Activated CD4-positive, alpha-beta memory T cell treated with anti-CD3 and anti-CD28 coated beads, Interleukin-2, amount 10 ng/mL, durations not matched to agents 7 days and 5 days (primary cell): ENCODE results near the gene AMH. TPM values are rescaled to one million over a fixed set of nuclear protein-coding genes. Genes with fewer than 3 reads are reported as not detected.

Experiments
- CTCF ChIA-PET: fragments of 350-600 bp; sonication (Branson Sonifier 250); formaldehyde crosslinking; loops from one replicate; lab custom pipeline; 2021; ENCODE audit warnings: antibody characterized with exemption, inconsistent platforms; lab: Charles Lee
- POLR2A ChIA-PET: fragments of 350-600 bp; sonication (Branson Sonifier 250); formaldehyde crosslinking; loops from one replicate; lab custom pipeline; 2021; ENCODE audit warnings: antibody characterized with exemption; lab: Charles Lee
- DNase-seq: peaks from one replicate; pipeline ENCODE4 v3.0.0-alpha.2; 2020
- H3K27ac Mint-ChIP-seq: one replicate; pipeline ENCODE4 v1.8.0; 2021; ENCODE audit warnings: mild to moderate bottlenecking, mixed read lengths
- H3K27me3 Mint-ChIP-seq: one replicate; pipeline ENCODE4 v1.8.0; 2021; ENCODE audit warnings: mixed read lengths
- H3K36me3 Mint-ChIP-seq: one replicate; pipeline ENCODE4 v1.8.0; 2021; ENCODE audit warnings: low read depth, mixed read lengths
- H3K4me1 Mint-ChIP-seq: one replicate; pipeline ENCODE4 v1.8.0; 2021; ENCODE audit warnings: mixed read lengths
- H3K4me3 Mint-ChIP-seq: one replicate; pipeline ENCODE4 v1.8.0; 2021; ENCODE audit warnings: mild to moderate bottlenecking, mixed read lengths
- H3K9me3 Mint-ChIP-seq: one replicate; pipeline ENCODE4 v1.8.0; 2021; ENCODE audit warnings: mixed read lengths
- total RNA-seq, 2 experiments: library from RNA; stranded (reverse); gene quantifications; one replicate each; pipeline ENCODE4 v1.2.3, GENCODE V29; 2021

AMH gene
- total RNA-seq, 2 experiments from 2014 or later: 4.6 to 7.6 TPM

DNA sequence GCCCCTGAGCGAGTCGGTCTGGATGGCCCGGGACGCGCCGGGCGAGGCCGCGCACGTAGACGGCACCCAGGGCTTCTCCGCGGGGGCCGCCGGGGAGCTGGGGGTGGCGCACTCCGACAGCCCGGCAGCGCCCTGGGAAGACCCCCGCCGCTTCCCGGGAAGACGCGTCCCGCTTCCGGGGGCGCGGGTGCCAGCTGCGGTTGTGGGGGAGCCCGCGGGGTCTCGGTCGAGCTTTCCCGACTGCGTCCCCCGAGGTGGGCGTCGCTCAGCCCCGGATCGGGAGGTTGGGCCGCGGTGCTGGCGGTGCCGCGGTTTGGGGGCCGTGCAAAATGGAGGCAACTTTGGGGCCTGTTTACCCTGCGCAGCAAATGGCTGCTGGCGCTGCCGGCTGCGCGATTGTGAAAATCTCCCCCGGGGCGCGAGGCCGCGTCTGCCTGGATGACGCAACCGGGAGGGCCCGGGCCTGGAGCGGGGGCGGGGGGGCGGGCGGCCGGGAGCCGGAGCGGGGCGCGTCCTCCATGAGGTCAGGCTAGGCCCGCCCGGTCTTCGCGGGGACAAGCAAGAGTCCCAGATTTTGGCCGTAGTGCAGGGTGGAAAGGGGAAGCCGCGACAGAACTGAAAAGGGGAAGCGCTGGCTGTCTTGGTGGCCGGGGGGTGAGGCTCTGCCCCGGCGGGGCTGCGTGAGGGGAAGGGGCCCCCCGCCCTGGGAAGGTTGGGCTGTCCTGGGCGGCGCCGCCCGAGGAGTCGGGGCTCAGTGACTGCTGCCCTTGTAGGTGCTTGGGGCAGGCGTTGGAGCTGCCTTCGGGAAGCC lies 21.5 kb downstream of the AMH start:
- CTCF ChIA-PET: interaction anchor here (0.9 to 1.8 kb wide), 3 partner anchors 9 to 35 kb away, joined by 4 to 7 read pairs (median 4); partner anchors contain the start of gene PLEKHJ1
- H3K9me3 Mint-ChIP-seq: no peaks in the 10 kb centered on the region

DNA sequence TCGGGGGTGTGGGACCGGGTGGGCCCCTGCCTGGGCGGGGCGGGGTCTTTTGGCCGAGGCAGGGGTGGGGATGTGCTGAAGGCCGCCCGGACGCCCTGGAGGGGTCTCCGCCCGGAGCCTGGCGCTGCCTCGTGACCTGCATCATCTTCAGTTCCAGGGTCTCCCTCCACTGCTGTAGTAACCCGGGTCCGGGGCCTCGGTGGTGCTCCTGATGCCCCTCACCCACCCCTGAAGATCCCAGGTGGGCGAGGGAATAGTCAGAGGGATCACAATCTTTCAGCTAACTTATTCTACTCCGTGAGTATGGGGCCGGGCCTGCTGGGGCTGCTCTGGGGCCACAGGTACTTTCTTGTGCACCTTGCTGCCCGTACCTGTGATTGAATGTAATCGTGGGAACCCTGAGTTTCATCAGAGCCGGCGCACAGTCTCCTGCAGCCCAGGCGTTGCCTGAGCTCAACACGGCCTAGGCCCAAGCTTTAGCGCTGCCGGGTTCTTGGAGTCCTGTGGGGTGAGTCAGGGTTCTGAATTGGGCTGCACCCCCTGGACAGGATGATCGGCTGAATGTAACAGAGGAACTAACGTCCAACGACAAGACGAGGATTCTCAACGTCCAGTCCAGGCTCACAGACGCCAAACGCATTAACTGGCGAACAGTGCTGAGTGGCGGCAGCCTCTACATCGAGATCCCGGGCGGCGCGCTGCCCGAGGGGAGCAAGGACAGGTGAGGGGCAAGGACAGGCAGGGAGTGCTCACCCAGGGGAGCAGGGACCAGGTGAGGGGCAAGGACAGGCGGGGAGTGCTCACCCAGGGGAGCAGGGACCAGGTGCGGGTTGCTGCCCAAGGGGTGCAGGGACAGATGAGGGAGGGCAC lies 22.3 kb downstream of the AMH start:
- Mint-ChIP-seq H3K4me1 (peaks cover 43% of the 10 kb centered on the region), H3K4me3 (peak overlapping the region; percentile 90), H3K27me3 (no peaks in the 10 kb centered on the region), H3K36me3 (peaks cover 38% of the 10 kb centered on the region), H3K9me3 (no peaks in the 10 kb centered on the region), H3K27ac (peak overlapping the region; percentile 92)
- ChIA-PET POLR2A (interaction anchor here (0.8 to 7.8 kb wide), 18 partner anchors 12 to 374 kb away, joined by 3 to 114 read pairs (median 4); partner anchors contain the start of genes AP3D1, JSRP1, LSM7 and SF3A2), CTCF (interaction anchor here (1.2 to 1.8 kb wide), 5 partner anchors 10 to 115 kb away, joined by 3 to 7 read pairs (median 6); partner anchors contain the start of gene PLEKHJ1)
- DNase-seq: no peak

More for the DNA sequence above, 21.5 kb downstream of the AMH start:
- DNase-seq: peak; percentile 72
- Mint-ChIP-seq H3K36me3 (peaks cover 38% of the 10 kb centered on the region), H3K4me1 (peaks cover 45% of the 10 kb centered on the region), H3K27me3 (no peaks in the 10 kb centered on the region), H3K27ac (peak overlapping the region; percentile 92), H3K4me3 (peak overlapping the region; percentile 90)
- POLR2A ChIA-PET: interaction anchor here (0.8 to 7.8 kb wide), 30 partner anchors 9 to 358 kb away, joined by 3 to 114 read pairs (median 4); partner anchors contain the start of genes AMH, AP3D1, GADD45B and JSRP1

DNA sequence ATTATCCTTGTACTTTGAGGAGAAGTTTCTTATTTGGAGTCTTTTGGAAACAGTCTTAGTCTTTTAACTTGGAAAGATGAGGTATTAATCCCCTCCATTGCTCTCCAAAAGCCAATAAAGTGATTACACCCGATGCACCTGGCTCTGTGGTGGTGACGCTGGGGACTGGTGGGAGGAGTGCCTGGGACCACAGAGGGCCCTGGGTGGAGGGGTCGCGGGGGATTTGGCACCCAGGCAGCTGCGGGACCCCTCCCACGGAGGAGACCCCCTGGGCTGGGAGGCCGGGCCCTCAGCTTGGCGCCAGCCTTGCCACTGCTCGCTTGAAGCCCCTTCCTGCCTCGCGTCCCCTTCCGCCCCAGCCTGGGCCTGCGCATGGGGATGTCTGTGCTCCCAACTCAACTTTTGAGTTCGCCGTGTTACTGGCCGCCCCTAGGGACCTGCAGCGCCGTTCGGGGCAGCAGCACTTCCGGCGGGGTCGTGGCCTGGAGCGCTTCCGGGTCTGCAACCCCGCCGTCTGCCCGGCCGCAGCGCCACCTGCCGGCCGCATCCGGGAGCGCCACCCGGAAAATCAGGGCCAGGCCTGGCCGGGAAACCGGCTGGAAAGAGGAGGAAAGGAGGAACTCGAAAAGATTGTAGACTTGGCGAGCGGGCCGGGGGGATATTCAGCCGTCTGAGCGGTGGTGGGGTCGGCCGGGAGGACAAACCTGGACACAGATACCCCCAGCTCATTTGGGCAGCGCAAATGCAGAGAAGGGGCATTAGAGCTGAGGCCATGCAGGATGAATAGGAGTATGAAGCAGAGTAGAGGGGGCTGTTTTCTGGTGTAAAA lies 24.4 kb downstream of the AMH start:
- H3K4me1 Mint-ChIP-seq: peaks cover 38% of the 10 kb centered on the region
- peaks cover 43% of the 10 kb centered on the region for H3K36me3 Mint-ChIP-seq
- H3K27ac Mint-ChIP-seq: peak overlapping the region; percentile 80
- peak; percentile 86 for DNase-seq
- peak overlapping the region; percentile 68 for H3K4me3 Mint-ChIP-seq
- H3K9me3 Mint-ChIP-seq: no peaks in the 10 kb centered on the region
- ChIA-PET POLR2A (interaction anchor here (0.8 to 7.8 kb wide), 8 partner anchors 14 to 203 kb away, joined by 3 to 114 read pairs (median 6); partner anchors contain the start of genes GADD45B, JSRP1, LSM7 and PLEKHJ1), CTCF (interaction anchor here (1.0 to 2.9 kb wide), 14 partner anchors 12 to 338 kb away, joined by 3 to 14 read pairs (median 5); partner anchors contain the start of gene PLEKHJ1)
- H3K27me3 Mint-ChIP-seq: no peaks in the 10 kb centered on the region

DNA sequence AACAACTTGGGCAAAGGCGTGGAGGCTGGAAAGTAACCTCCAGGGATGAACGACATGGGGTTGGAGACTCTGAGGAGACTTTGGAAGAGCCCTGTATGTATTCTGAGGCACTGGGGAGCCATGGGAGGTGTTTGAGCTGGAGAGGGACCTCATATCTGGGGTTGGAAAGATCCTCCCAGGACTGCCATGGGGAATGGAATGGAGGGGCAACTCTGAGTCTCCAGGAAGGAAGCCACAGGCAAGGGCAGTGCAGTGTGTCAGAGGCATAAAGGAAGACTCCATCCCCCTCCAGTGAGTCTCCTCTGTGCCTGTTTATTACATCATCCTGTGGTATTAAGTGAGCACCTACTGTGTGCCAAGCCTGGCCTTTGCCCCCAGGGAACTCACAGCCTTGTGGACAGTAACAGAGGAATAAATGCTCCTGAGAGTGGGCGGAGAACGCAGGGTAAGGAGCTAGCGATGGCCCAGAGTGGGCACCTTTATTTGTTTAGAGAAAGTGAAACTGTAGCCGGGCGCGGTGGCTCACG lies 25.1 kb downstream of the AMH start:
- ChIA-PET CTCF (interaction anchor here (0.5 to 2.9 kb wide), 18 partner anchors 11 to 344 kb away, joined by 3 to 14 read pairs (median 4); partner anchors contain the start of genes DOT1L and PLEKHJ1), POLR2A (interaction anchor here (0.8 to 7.8 kb wide), 7 partner anchors 14 to 116 kb away, joined by 3 to 114 read pairs (median 7); partner anchors contain the start of genes JSRP1, LSM7, PLEKHJ1 and SF3A2)
- no peak for DNase-seq
- Mint-ChIP-seq H3K9me3 (no peaks in the 10 kb centered on the region), H3K36me3 (peaks cover 43% of the 10 kb centered on the region), H3K27ac (peak overlapping the region; percentile 80), H3K27me3 (no peaks in the 10 kb centered on the region), H3K4me1 (peaks cover 34% of the 10 kb centered on the region), H3K4me3 (peak overlapping the region; percentile 68)

DNA sequence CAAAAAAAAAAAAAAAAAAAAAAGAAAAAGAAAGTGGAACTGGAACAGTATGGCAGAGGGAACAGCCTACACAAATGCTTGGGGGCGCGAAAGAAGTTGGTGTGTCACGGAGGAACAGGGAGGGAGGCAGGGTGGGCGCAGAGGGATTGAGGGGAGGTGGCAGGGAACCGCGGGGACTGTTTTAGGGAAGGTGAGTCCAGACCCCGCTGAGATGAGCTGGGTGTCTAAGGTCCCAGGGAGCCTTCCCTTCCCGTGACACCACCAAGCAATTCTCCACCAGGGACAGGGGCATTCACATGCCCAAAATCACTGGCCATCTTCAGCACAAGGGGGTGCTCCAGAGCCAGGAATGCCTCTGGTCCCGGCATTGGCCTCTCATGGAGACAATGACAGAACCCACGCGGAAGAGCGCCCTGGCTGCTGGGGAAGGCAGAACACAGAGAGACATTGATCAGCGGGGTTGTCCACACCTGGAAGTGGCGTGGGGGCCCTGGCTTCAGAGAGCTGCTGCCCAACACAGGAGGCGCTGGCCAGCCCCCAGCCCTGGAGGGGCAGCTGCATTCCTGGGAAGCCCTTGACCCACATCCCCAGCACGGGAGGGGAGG lies 25.9 kb downstream of the AMH start:
- peak overlapping the region; percentile 9 for H3K4me3 Mint-ChIP-seq
- POLR2A ChIA-PET: interaction anchor here (0.8 to 7.8 kb wide), 7 partner anchors 13 to 53 kb away, joined by 3 to 114 read pairs (median 6); partner anchors contain the start of genes LSM7, PLEKHJ1, SF3A2 and SPPL2B
- peaks cover 35% of the 10 kb centered on the region for H3K36me3 Mint-ChIP-seq
- peaks cover 34% of the 10 kb centered on the region for H3K4me1 Mint-ChIP-seq
- no peaks in the 10 kb centered on the region for H3K9me3 Mint-ChIP-seq
- CTCF ChIA-PET: interaction anchor here (0.8 to 2.9 kb wide), 14 partner anchors 14 to 345 kb away, joined by 3 to 14 read pairs (median 4); partner anchors contain the start of gene PLEKHJ1
- H3K27ac Mint-ChIP-seq: no peak overlapping the region
- no peaks in the 10 kb centered on the region for H3K27me3 Mint-ChIP-seq
- DNase-seq: peak; percentile 64

DNA sequence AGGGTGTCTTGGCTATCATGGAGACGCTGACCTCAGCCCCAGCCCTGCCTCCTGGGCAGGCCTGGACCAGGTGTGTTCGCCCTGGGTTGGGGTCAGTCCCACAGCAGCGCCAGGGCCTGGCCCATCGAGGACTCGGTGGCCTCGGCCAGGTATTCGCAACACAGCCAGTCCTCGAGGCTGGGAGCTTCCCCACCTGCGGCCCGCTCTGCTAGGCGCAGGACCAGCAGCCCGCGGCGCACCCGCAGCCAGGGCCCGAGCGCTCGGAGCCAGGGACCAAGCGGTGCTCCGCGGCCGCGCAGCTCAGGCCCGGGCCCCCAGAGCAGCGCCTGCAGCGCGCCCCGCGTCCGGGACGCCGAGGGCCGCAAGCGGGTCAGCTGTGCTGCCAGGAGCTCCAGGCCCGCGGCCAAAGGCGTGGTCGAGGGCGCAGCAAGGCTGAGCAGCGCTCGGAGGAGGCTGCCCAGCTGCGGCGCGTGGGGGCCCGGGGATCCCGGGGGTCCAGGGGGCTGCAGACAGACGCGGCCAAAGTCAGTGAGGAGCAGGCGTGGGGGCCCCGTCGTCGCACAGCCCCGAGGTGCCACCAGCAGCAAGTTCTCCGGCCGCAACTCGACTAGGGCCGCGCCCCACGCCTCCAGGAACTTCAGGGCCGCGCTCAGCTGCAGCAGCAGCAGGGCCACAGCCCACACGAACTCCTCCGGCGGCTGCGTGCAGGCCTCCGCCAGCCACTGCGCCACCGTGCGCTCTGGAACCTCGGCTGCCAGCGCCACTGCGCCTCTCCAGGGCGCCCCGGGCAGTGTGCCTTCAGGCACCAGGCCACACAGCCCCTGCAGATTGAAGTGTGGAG lies 26.7 kb downstream of the AMH start:
- Mint-ChIP-seq H3K4me1 (peaks cover 34% of the 10 kb centered on the region), H3K27ac (no peak overlapping the region), H3K27me3 (no peaks in the 10 kb centered on the region), H3K36me3 (peaks cover 34% of the 10 kb centered on the region), H3K4me3 (no peak overlapping the region), H3K9me3 (no peaks in the 10 kb centered on the region)
- ChIA-PET CTCF (interaction anchor here (0.8 to 2.9 kb wide), 7 partner anchors 13 to 336 kb away, joined by 3 to 14 read pairs (median 4); partner anchors contain the start of gene PLEKHJ1), POLR2A (interaction anchor here (0.8 to 7.8 kb wide), 5 partner anchors 13 to 52 kb away, joined by 3 to 114 read pairs (median 7); partner anchors contain the start of genes LSM7, SF3A2 and SPPL2B)
- no peak for DNase-seq

DNA sequence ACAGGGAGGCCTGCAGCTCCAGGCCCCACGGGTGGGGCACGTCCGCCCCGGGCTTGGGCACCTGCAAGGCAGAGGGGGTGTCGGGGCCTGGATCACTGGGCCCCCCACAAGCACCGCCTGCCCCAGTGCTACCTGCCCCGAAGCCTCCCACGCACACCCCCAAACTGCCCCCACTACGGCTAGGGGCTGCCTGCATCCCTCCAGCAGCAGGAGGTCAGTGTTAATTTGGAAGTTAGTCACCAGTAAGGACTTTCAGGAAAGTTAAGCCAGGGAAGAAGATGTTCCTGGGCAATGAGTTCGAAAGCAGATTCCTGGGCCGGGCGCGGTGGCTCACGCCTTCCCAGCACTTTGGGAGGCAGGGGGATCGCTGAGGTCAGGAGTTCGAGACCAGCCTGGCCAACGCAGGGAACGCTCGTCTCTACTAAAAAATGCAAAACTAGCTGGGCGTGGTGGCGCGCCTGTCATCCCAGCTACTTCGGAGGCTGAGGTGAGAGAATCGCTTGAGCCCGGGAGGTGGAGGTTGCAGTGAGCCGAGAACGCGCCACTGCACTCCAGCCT lies 27.4 kb downstream of the AMH start:
- Mint-ChIP-seq H3K4me1 (peaks cover 33% of the 10 kb centered on the region), H3K36me3 (peaks cover 30% of the 10 kb centered on the region), H3K9me3 (no peaks in the 10 kb centered on the region), H3K27ac (no peak overlapping the region), H3K4me3 (no peak overlapping the region), H3K27me3 (no peaks in the 10 kb centered on the region)
- ChIA-PET POLR2A (interaction anchor here (1.1 to 4.4 kb wide), 2 partner anchors 12 to 29 kb away, joined by 3 to 14 read pairs; no protein-coding TSS in a partner anchor), CTCF (interaction anchor here (0.8 to 1.2 kb wide), 2 partner anchors 13 to 335 kb away, joined by 3 to 4 read pairs; no protein-coding TSS in a partner anchor)
- no peak for DNase-seq

DNA sequence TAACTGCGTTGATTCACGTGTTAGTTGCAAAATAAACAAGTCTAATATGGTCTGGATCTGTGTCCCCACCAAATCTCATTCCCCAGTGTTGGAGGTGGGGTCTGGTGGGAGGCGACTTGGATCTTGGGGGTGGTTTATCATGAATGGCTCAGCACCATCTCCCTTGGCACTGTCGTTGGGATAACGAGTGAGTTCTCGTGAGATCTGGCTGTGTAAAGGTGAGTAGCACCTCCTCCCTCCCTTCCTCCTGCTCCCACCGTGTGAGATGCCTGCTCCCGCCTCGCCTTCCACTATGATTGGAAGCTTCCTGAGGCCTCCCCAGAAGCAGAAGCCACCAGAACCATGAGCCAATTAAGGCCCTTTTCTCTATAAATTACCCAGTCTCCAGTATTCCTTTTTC lies 28.0 kb downstream of the AMH start:
- Mint-ChIP-seq H3K9me3 (no peaks in the 10 kb centered on the region), H3K4me3 (no peak overlapping the region), H3K36me3 (peaks cover 26% of the 10 kb centered on the region), H3K27ac (no peak overlapping the region), H3K4me1 (peaks cover 35% of the 10 kb centered on the region), H3K27me3 (no peaks in the 10 kb centered on the region)
- no peak for DNase-seq
- POLR2A ChIA-PET: interaction anchor here (0.6 to 4.4 kb wide), 3 partner anchors 11 to 178 kb away, joined by 3 to 14 read pairs (median 3); no protein-coding TSS in a partner anchor
- CTCF ChIA-PET: interaction anchor here (0.8 kb wide), 1 partner anchor 12 kb away, joined by 3 read pairs; no protein-coding TSS in a partner anchor

DNA sequence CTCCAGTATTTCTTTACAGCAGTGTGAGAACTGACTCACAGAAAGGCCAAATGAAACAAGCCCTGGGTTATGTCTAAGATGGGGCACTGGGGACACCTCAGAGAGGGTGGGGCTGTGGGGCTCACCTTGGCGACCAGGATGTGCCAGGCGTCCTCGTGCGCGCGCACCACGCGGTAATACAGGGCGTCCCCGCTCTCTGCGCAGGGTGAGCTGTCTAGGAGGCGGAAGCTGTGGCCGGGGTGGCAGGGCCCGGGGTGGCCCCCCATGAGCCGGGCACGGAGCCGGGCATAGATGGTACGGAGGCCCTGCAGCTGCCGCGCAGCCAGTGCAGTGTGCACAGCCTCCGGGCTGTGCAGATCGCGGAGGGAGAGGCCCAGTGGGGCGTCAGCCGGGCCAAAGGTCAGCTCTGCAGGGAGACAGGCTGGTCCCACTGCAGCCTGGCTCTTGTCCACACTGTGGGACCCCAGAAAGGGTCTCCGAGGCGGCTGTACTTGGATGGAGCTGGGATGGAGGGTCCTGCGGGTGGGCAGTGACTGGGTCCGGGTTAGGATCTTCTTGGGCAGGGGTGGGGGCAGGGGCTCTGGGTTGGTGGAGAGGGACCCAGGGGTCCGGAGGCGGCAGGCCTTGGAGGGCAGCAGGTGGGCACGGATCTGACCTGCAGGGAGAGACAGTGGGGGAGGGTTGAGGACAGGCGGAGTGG lies 29.5 kb downstream of the AMH start:
- no peak overlapping the region for H3K27ac Mint-ChIP-seq
- no peak overlapping the region for H3K4me3 Mint-ChIP-seq
- H3K27me3 Mint-ChIP-seq: peaks cover 6% of the 10 kb centered on the region
- DNase-seq: no peak
- CTCF ChIA-PET: no interaction called here
- peaks cover 32% of the 10 kb centered on the region for H3K4me1 Mint-ChIP-seq
- POLR2A ChIA-PET: interaction anchor here (2.1 to 4.4 kb wide), 2 partner anchors 9 to 10 kb away, joined by 6 to 14 read pairs; no protein-coding TSS in a partner anchor
- H3K36me3 Mint-ChIP-seq: peaks cover 17% of the 10 kb centered on the region
- H3K9me3 Mint-ChIP-seq: no peaks in the 10 kb centered on the region
